SH-SY5Y (cell line): ENCODE measurements around the gene LSR.

ENCODE experiments used
- GATA2 ChIP-seq: IDR thresholded peaks from 2 replicates; pipeline ENCODE4 v1.6.1; 2011; ENCODE audit warnings: mild to moderate bottlenecking, low read depth, low read length
- GATA3 ChIP-seq: IDR thresholded peaks from 2 replicates; pipeline ENCODE4 v1.6.1; 2011; ENCODE audit warnings: low read depth, mild to moderate bottlenecking, low read length, moderate library complexity

DNA sequence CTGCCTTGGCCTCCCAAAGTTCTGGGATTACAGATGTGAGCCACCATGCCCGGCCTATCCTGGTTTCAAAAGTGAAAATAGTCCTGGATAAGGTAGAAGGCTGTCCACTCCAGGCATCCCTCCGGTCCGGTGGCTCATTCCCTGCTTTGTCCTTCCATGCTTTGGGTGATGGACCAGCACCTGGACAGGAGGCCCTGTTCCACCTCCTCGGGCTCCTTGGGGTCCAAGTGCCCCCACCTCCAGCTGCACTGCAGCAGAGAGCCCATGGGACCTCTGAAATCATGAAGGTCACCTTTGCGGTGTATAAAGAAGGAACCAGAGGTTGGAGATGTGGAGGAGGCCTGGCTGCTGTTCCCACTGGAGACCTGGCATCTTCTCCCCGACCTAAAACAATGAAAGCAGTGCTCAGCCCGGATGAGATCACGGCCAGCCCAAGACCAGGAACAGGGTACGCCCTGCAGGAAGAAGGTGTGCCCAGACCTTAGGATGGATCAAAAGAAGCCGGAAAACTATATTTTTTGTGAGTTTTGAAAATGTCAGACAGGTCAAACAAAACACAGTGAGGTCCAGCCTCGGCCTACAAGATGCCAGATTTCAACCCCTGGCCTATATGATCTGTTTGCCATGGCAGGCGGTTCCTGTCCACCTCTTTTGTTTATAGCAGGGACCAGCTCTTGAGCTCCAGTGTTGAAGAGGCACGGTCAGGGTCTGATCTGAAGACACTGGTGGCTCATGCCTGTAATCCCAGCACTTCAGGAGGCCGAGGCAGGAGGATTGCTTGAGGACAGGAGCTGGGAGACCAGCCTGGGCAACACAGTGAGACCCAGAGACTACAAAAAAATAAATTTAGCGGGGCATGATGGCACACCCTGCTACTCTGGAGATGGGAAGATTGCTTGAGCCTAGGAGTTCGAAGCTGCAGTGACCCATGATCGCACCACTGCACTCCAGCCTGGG, 5.8 kb downstream of the LSR start:
- TF ChIP-seq GATA3 (no peak), GATA2 (no peak)
